ENCODE measurements around the gene PGP. TPM values are rescaled to one million over a fixed set of nuclear protein-coding genes. Genes with fewer than 3 reads are reported as not detected.

PGP gene
- total and polyA plus RNA-seq, 8 donors, result 7.1 to 24.4 (median 9.3) TPM

Other genes with a start within 250 kb of the PGP start
- not detected for gene RNF151, start 248.0 kb downstream of the PGP start, total RNA-seq
- under 1 TPM in 1 of 6 donors, not detected in 5; 0.17 TPM for gene RNF151, start 248.0 kb downstream of the PGP start, polyA plus RNA-seq (ENCODE audit: insufficient read length in 6 of 6)
- 10 to 100 TPM; 25.8 to 30.9 TPM for gene TBL3, start 242.8 kb downstream of the PGP start, total RNA-seq
- 10 to 100 TPM; 27.2 to 38.8 (median 31.8) TPM for gene TBL3, start 242.8 kb downstream of the PGP start, polyA plus RNA-seq (ENCODE audit: insufficient read length in 6 of 6)
- gene NOXO1, start 233.4 kb downstream of the PGP start, total RNA-seq, result 1 to 10 TPM; 4.4 to 5.6 TPM
- under 1 TPM in 4 of 6 donors, not detected in 2; 0.30 to 0.78 (median 0.46) TPM for gene NOXO1, start 233.4 kb downstream of the PGP start, polyA plus RNA-seq (ENCODE audit: insufficient read length in 6 of 6)
- 10 to 100 TPM; 25.8 to 26.1 TPM for gene GFER, start 230.6 kb downstream of the PGP start, total RNA-seq
- gene GFER, start 230.6 kb downstream of the PGP start, polyA plus RNA-seq (ENCODE audit: insufficient read length in 6 of 6), result 10 to 100 TPM; 15.7 to 21.5 (median 19.1) TPM
- under 1 TPM; 0.31 to 0.32 TPM for gene SYNGR3, start 224.9 kb downstream of the PGP start, total RNA-seq
- under 1 TPM; 0.21 to 0.93 (median 0.42) TPM for gene SYNGR3, start 224.9 kb downstream of the PGP start, polyA plus RNA-seq (ENCODE audit: insufficient read length in 6 of 6)
- gene ZNF598, start 205.0 kb downstream of the PGP start, total RNA-seq, result 10 to 100 TPM; 31.5 to 45.9 TPM
- gene ZNF598, start 205.0 kb downstream of the PGP start, polyA plus RNA-seq (ENCODE audit: insufficient read length in 6 of 6), result 10 to 100 TPM; 15.2 to 27.8 (median 20.9) TPM
- gene NPW, start 195.1 kb downstream of the PGP start, total RNA-seq, result 1 to 10 TPM in 1 of 2 donors, under 1 TPM in 1; 0.94 to 3.1 TPM
- gene NPW, start 195.1 kb downstream of the PGP start, polyA plus RNA-seq (ENCODE audit: insufficient read length in 6 of 6), result 1 to 10 TPM; 1.7 to 5.4 (median 2.7) TPM
- gene NHERF2, start 187.9 kb downstream of the PGP start, total RNA-seq, result 100 to 1,000 TPM; 186 to 349 TPM
- gene NHERF2, start 187.9 kb downstream of the PGP start, polyA plus RNA-seq (ENCODE audit: insufficient read length in 6 of 6), result 100 to 1,000 TPM in 3 of 6 donors, 10 to 100 TPM in 3; 68.1 to 170 (median 103) TPM
- gene NTHL1, start 167.0 kb downstream of the PGP start, total RNA-seq, result 10 to 100 TPM; 19.4 to 29.8 TPM
- gene NTHL1, start 167.0 kb downstream of the PGP start, polyA plus RNA-seq (ENCODE audit: insufficient read length in 6 of 6), result 10 to 100 TPM; 20.2 to 30.0 (median 25.8) TPM
- 100 to 1,000 TPM; 116 to 126 TPM for gene TSC2, start 166.9 kb downstream of the PGP start, total RNA-seq
- 100 to 1,000 TPM; 116 to 166 (median 131) TPM for gene TSC2, start 166.9 kb downstream of the PGP start, polyA plus RNA-seq (ENCODE audit: insufficient read length in 6 of 6)
- 10 to 100 TPM; 63.2 to 73.5 TPM for gene PKD1, start 78.9 kb downstream of the PGP start, total RNA-seq
- gene PKD1, start 78.9 kb downstream of the PGP start, polyA plus RNA-seq (ENCODE audit: insufficient read length in 6 of 6), result 100 to 1,000 TPM in 4 of 6 donors, 10 to 100 TPM in 2; 90.1 to 165 (median 116) TPM
- under 1 TPM; 0.73 to 0.84 TPM for gene RAB26, start 66.2 kb downstream of the PGP start, total RNA-seq
- gene RAB26, start 66.2 kb downstream of the PGP start, polyA plus RNA-seq (ENCODE audit: insufficient read length in 6 of 6), result 1 to 10 TPM in 5 of 6 donors, under 1 TPM in 1; 0.91 to 1.9 (median 1.7) TPM
- gene TRAF7, start 59.1 kb downstream of the PGP start, total RNA-seq, result 10 to 100 TPM; 69.5 to 88.1 TPM
- 10 to 100 TPM; 48.6 to 59.5 (median 52.2) TPM for gene TRAF7, start 59.1 kb downstream of the PGP start, polyA plus RNA-seq (ENCODE audit: insufficient read length in 6 of 6)
- under 1 TPM; 0.05 to 0.06 TPM for gene CASKIN1, start 18.2 kb downstream of the PGP start, total RNA-seq
- gene CASKIN1, start 18.2 kb downstream of the PGP start, polyA plus RNA-seq (ENCODE audit: insufficient read length in 6 of 6), result under 1 TPM; 0.18 to 0.56 (median 0.42) TPM
- 10 to 100 TPM; 32.1 to 39.0 TPM for gene MLST8, start 9.4 kb downstream of the PGP start, total RNA-seq
- 10 to 100 TPM; 29.8 to 40.3 (median 37.0) TPM for gene MLST8, start 9.4 kb downstream of the PGP start, polyA plus RNA-seq (ENCODE audit: insufficient read length in 6 of 6)
- 10 to 100 TPM in 1 of 2 donors, 1 to 10 TPM in 1; 6.7 to 15.3 TPM for gene BRICD5, start 4.0 kb downstream of the PGP start, total RNA-seq
- 1 to 10 TPM; 2.9 to 7.9 (median 4.9) TPM for gene BRICD5, start 4.0 kb downstream of the PGP start, polyA plus RNA-seq (ENCODE audit: insufficient read length in 6 of 6)
- 10 to 100 TPM; 16.4 to 22.6 TPM for gene E4F1, start 8.8 kb upstream of the PGP start, total RNA-seq
- 10 to 100 TPM; 12.7 to 22.4 (median 16.9) TPM for gene E4F1, start 8.8 kb upstream of the PGP start, polyA plus RNA-seq (ENCODE audit: insufficient read length in 6 of 6)
- 1 to 10 TPM; 1.3 to 1.5 TPM for gene DNASE1L2, start 21.6 kb upstream of the PGP start, total RNA-seq
- 1 to 10 TPM in 2 of 6 donors, under 1 TPM in 4; 0.27 to 1.7 (median 0.90) TPM for gene DNASE1L2, start 21.6 kb upstream of the PGP start, polyA plus RNA-seq (ENCODE audit: insufficient read length in 6 of 6)
- gene ECI1, start 36.7 kb upstream of the PGP start, total RNA-seq, result 10 to 100 TPM; 47.3 to 51.7 TPM
- 10 to 100 TPM; 41.8 to 63.5 (median 51.2) TPM for gene ECI1, start 36.7 kb upstream of the PGP start, polyA plus RNA-seq (ENCODE audit: insufficient read length in 6 of 6)
- gene RNPS1, start 53.3 kb upstream of the PGP start, total RNA-seq, result 100 to 1,000 TPM; 109 to 124 TPM
- gene RNPS1, start 53.3 kb upstream of the PGP start, polyA plus RNA-seq (ENCODE audit: insufficient read length in 6 of 6), result 100 to 1,000 TPM; 178 to 208 (median 196) TPM
- gene ABCA3, start 125.9 kb upstream of the PGP start, total RNA-seq, result 100 to 1,000 TPM; 329 to 334 TPM
- gene ABCA3, start 125.9 kb upstream of the PGP start, polyA plus RNA-seq (ENCODE audit: insufficient read length in 6 of 6), result 10 to 100 TPM in 2 of 6 donors, 1 to 10 TPM in 4; 6.8 to 17.3 (median 9.6) TPM
- gene CCNF, start 214.6 kb upstream of the PGP start, total RNA-seq, result 1 to 10 TPM; 4.7 to 8.0 TPM
- gene CCNF, start 214.6 kb upstream of the PGP start, polyA plus RNA-seq (ENCODE audit: insufficient read length in 6 of 6), result 10 to 100 TPM in 3 of 6 donors, 1 to 10 TPM in 3; 9.2 to 17.3 (median 10.1) TPM
- gene TEDC2, start 245.3 kb upstream of the PGP start, total RNA-seq, result 1 to 10 TPM; 4.0 to 6.5 TPM
- gene TEDC2, start 245.3 kb upstream of the PGP start, polyA plus RNA-seq (ENCODE audit: insufficient read length in 6 of 6), result 10 to 100 TPM in 3 of 6 donors, 1 to 10 TPM in 3; 5.7 to 10.9 (median 9.2) TPM